ENCODE results near the gene ELN.

- TF ChIP-seq CTCF (IDR thresholded peaks at IDR 0.05) (no peak), EZH2 (IDR thresholded peaks at IDR 0.05; ENCODE audit: borderline replicate concordance, insufficient read depth, low read depth, low read length, poor library complexity, severe bottlenecking) (no peak)
Measured at GRCh38 chr7:74037609-74038008, 9.6 kb downstream of the ELN start.
